SK-N-SH (cell line): ENCODE measurements around the gene SLC18A2.

Experiments
- EZH2phosphoT487 ChIP-seq: fragments of 200-600 bp; sonication (generic); IDR thresholded peaks from 2 replicates; pipeline ENCODE4 v1.6.1; 2017; ENCODE audit warnings: low read depth, mixed run types, mild to moderate bottlenecking, antibody characterized with exemption, moderate library complexity, borderline replicate concordance
- RAD21 ChIP-seq: IDR thresholded peaks from 2 replicates; pipeline ENCODE4 v1.6.1; 2012; ENCODE audit warnings: mild to moderate bottlenecking, low read length
- RFX5 ChIP-seq: IDR thresholded peaks from 2 replicates; pipeline ENCODE4 v1.6.1; 2012; ENCODE audit warnings: mild to moderate bottlenecking, improper control_type of control experiment, low read length
- TAF1 ChIP-seq: IDR thresholded peaks from 2 replicates; pipeline ENCODE4 v1.6.1; 2012; ENCODE audit warnings: low read depth, mild to moderate bottlenecking, low read length, moderate library complexity, borderline replicate concordance
- ZBTB33 ChIP-seq: IDR thresholded peaks from 2 replicates; pipeline ENCODE4 v1.4.0; 2012; ENCODE audit warnings: low read depth, borderline replicate concordance
- TF ChIP-seq, protein P1 (sequence below): fragments of 200-600 bp; sonication (generic); IDR thresholded peaks from 2 replicates; pipeline ENCODE4 v1.6.1; 2017; ENCODE audit warnings: antibody characterized with exemption, mild to moderate bottlenecking, moderate library complexity

DNA sequence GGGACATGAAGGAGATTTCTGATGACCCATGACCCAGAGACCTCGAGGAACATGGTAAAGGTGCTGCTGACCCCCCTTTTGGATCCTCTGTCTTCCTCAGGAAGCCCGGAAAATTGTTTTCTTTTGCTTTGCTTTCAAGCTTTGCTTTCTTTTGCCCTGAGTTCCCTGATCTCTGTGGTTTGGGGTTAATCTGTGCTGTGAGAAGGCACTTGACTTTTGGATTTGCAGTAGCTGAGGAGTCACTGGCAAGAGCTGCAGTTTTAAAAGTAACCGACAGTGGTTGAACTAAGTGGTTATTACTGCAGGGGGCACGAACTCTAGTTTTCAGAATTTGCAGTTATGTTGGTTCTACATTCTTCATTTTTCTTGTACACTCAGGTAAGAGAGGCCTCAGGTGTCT is 81.3 kb downstream of the SLC18A2 start:
- TF ChIP-seq, protein P1, sequence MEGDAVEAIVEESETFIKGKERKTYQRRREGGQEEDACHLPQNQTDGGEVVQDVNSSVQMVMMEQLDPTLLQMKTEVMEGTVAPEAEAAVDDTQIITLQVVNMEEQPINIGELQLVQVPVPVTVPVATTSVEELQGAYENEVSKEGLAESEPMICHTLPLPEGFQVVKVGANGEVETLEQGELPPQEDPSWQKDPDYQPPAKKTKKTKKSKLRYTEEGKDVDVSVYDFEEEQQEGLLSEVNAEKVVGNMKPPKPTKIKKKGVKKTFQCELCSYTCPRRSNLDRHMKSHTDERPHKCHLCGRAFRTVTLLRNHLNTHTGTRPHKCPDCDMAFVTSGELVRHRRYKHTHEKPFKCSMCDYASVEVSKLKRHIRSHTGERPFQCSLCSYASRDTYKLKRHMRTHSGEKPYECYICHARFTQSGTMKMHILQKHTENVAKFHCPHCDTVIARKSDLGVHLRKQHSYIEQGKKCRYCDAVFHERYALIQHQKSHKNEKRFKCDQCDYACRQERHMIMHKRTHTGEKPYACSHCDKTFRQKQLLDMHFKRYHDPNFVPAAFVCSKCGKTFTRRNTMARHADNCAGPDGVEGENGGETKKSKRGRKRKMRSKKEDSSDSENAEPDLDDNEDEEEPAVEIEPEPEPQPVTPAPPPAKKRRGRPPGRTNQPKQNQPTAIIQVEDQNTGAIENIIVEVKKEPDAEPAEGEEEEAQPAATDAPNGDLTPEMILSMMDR, result no peak
- TF ChIP-seq RFX5 (no peak), EZH2phosphoT487 (no peak), ZBTB33 (no peak), TAF1 (no peak), RAD21 (no peak)
